Esophagus squamous epithelium (tissue), 4 donors: Measurements from ENCODE around the gene CDCA8.

Experiments used
- POLR2A ChIP-seq, 4 donors: fragments of 450-650 bp; IDR thresholded peaks; one replicate each; pipeline ENCODE4 v1.6.1; 2017; ENCODE audit warnings: antibody characterized with exemption in 4 of 4, mild to moderate bottlenecking in 4 of 4, moderate library complexity in 3 of 4
- TF ChIP-seq, protein P1 (sequence below), 6 experiments: fragments of 450-650 bp in 4 of 6; fragments of 200-600 bp in 2 of 6; sonication (generic) in 2 of 6; IDR thresholded peaks; one replicate each; pipeline ENCODE4 v1.5.1; 2016 to 2019; ENCODE audit warnings: antibody characterized with exemption in 6 of 6, mild to moderate bottlenecking in 4 of 6, moderate library complexity in 4 of 6

DNA sequence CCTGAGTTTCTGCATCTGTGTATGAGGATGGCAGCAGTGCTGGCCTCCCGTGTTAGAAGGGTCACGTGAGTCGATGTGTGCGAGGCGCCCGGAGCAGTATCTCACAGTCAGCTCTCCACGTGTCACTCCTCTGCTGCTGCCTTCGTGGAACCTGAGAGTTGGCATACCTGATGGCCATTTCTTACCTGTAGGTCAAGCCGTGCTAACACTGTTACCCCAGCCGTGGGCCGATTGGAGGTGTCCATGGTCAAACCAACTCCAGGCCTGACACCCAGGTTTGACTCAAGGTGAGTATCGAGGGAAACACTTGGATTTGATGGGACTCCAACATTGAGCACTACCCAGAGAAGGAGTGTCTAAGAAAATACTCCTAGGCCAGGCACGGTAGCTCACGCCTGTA is 10.7 kb downstream of the CDCA8 start:
- TF ChIP-seq, protein P1, sequence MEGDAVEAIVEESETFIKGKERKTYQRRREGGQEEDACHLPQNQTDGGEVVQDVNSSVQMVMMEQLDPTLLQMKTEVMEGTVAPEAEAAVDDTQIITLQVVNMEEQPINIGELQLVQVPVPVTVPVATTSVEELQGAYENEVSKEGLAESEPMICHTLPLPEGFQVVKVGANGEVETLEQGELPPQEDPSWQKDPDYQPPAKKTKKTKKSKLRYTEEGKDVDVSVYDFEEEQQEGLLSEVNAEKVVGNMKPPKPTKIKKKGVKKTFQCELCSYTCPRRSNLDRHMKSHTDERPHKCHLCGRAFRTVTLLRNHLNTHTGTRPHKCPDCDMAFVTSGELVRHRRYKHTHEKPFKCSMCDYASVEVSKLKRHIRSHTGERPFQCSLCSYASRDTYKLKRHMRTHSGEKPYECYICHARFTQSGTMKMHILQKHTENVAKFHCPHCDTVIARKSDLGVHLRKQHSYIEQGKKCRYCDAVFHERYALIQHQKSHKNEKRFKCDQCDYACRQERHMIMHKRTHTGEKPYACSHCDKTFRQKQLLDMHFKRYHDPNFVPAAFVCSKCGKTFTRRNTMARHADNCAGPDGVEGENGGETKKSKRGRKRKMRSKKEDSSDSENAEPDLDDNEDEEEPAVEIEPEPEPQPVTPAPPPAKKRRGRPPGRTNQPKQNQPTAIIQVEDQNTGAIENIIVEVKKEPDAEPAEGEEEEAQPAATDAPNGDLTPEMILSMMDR (IDR thresholded peaks at IDR 0.05) = no peak
- TF ChIP-seq POLR2A (IDR thresholded peaks at IDR 0.05) = no peak
